ENCODE measurements around the gene NOPCHAP1. TPM values are rescaled to one million over a fixed set of nuclear protein-coding genes. Genes with fewer than 3 reads are reported as not detected.
"Not testable (repeated sequence)": the region's sequence is repeated elsewhere in the genome, so short reads cannot be mapped to it uniquely, and the experiment has no call there.

The NOPCHAP1 gene, protein sequence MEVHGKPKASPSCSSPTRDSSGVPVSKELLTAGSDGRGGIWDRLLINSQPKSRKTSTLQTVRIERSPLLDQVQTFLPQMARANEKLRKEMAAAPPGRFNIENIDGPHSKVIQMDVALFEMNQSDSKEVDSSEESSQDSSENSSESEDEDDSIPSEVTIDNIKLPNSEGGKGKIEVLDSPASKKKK
- 15.1 and 18.0 TPM in 2 replicates for total RNA-seq

DNA sequence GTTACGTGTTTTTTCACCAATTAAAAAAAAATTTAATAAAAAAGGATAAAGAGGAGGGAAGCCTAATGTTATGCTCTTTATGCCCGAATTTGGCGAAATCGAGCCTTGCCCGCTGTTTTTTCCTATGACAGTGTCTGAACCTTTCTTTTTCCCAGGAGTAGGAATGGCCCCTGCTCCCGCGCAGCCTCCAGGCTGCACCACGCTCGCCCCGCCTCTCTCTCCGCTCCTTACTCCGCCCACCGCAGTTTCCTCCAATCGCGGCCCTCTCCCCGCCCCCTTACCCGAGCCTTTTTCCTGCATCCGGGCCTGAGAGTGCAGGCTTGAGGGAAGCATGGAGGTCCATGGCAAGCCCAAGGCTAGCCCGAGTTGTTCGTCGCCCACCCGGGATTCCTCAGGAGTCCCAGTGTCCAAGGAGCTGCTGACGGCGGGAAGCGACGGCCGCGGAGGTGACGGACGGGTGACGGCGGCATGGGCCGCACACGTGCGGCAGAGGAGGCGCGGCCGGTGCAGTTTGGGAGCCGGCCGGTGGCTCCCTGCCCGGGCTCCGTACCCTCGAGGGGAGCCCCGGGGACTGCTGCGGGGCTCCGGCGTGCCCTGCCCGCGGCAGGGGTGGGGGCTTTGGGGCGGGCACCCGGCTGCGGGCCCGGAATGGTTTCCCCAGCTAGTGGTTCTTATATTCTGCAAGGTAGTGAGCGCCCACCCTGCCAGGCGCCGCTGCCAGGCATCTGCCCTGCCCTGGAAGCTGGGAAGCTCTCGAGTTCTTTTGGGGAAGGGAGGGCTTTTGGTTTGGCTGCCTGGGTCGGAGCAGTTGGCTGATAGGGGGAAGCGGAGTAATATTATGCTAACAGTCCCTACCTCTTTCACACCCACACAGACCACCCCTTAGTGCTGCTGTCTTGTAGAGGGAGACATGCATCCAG, at the start of gene NOPCHAP1:
NOPCHAP1 (plus strand) TSS at position 295 of the 920 bp plus-strand sequence; CDS start at position 332, 37 bp downstream.
- intact Hi-C loops (cut with micrococcal nuclease) = loop anchor here (1.0 to 5.0 kb wide), 11 partner anchors 28 to 771 kb away; partner anchors contain the start of genes ALDH1L2, EID3, SLC41A2 and TXNRD1

DNA sequence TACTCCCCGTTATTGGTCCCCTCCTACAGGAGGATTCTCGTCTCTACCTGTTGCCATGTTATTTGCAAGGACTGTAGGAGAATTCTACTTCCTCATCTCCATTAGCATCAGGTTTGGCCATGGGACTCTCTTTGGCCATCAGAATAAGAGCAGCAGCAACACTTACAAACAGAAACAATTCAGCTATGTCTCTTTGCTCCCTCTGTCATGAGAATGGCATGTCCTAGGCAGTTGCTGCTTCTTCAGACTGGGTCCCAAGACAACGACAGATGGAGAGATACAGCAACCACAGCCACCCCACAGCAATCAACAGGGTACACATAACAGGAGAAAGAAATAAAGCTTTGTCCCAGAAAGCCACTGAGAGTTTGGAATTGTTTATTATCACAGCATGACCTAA, 47.7 kb upstream of the NOPCHAP1 start:
- intact Hi-C loops (cut with micrococcal nuclease) = no loop called here

DNA sequence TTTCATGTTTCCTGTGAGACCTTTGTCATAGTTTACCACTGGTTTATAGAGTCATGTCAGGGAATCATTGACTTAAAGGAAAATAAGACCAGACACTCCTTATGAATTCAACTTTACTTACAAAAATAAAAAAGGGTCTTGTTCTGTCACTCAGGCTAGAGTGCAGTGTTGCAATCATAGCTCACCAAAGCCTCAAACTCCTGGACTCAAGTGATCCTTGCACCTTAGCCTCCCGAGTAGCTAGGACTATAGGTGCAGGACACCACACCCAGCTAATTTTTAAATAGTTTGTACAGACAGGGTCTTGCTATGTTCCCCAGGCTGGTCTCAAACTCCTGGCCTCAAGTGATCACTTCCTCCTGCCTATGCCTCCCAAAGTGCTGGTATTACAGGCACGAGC, 47.0 kb upstream of the NOPCHAP1 start:
- intact Hi-C loops (cut with micrococcal nuclease) = no loop called here

DNA sequence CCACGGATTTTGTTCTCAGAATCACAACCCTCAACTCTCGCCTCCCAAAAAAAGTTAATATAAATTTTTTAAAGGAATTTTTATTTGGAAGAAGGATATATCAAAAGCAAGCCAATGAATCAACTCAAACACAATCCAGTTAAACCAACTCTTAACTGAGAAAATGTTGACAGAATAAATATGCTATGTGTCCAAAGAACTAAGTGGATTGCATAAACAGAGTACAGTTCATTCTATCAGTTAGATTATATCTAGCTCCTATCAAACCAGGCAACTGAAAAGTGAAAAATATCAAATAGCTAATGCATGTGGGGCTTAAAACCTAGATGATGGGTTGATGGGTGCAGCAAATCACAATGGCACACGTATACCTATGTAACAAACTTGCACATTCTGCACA, 44.7 kb upstream of the NOPCHAP1 start:
- intact Hi-C loops (cut with micrococcal nuclease) = no loop called here

DNA sequence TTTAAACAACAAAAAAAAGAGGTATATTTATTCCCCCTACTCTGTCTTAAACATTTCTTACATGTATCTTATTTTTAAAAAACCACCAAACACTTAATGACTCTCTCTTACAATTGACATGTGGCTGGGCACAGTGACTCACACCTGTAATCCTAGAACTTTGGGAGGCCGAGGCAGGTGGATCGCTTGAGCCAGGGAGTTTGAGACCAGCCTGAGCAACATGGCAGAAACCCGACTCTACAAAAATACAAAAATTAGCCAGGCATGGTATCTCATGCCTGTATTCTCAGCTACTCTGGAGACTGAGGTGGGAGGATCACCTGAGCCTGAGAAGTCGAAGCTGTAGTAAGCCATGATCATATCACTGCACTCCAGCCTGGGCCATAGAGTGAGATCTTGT, 44.0 kb upstream of the NOPCHAP1 start:
- intact Hi-C loops (cut with micrococcal nuclease) = no loop called here

DNA sequence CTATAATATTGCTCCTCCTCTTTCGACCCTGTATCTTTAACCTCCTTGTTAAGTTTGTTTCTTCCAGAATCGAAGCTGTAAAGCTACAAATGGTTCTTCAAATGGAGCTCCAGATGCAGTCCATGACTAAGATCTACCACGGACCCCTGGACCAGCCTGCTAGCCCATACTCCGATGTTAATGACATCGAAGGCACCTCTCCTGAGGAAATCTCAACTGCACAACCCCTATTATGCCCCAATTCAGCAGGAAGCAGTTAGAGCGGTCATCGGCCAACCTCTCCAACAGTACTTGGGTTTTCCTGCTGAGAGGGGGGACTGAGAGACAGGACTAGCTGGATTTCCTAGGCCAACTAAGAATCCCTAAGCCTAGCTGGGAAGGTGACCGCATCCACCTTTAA, 42.7 kb upstream of the NOPCHAP1 start:
- intact Hi-C loops (cut with micrococcal nuclease) = not testable (repeated sequence)

DNA sequence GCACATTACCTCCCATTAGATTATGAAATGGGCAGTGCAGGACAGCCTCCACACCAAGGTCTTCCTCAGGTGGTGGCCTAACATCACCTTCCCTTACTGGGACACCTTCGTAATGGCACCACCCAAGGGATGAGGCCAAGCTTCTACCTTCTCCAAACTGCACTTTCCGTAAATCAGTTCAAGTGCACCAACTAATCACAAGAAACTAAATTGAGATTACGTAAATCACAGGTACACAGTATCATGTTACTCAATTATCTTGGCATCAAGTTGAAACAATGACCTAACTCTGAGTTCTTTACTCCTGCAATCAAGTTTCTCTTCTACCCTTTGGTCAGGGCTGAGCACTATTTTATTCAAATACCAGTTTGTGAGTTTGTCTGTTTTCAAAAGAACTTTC, 41.9 kb upstream of the NOPCHAP1 start:
- intact Hi-C loops (cut with micrococcal nuclease) = no loop called here

DNA sequence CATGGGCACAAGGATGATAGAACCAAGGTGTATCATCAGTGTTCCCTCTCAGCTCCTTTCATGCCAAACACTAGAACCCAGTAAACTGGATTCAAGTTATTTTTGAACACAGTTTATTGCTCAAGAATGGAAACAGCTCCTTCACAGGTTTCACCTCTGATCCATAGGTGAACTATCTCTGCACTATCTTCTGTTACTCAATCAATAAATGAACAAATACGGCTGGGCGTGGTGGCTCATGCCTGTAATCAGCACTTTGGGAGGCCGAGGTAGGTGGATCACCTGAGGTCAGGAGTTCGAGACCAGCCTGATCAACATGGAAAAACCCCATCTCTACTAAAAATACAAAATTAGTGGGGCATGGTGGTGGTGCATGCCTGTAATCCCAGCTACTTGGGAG, 37.4 kb upstream of the NOPCHAP1 start:
- intact Hi-C loops (cut with micrococcal nuclease) = not testable (repeated sequence)

DNA sequence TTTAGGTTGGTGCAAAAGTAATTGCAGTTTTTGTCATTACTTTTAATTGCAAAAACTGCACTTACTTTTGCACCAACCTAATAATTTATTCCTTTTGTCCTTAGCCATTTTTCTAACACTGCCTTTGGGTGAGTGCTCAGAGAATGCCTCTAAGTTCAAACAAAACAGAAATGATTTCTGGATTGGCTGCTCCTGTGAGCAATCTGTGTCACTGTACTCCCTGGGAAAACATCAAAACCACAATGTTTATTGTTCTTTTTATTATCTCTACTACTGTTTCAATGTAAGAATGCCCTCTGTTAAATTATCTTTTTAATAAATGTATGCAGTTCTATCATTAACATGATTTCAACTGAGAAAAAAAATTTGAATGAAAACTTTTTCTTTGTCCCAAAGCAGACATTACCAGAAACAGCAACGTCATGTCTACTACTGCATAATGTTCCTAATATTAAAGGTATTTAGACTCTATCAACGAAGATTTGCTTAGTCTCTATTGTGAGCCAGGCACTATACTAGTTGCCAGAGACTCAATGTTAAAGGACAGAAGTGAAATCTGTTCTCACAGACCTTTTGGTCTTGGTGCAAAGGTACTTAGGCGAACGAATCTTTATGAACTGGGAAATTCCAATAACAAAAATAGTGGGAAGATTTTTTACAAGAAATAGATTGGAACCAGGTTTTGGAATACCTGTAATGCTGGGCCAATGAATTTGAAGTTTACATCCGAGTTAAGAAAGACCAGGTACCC, 34.2 kb upstream of the NOPCHAP1 start:
- intact Hi-C loops (cut with micrococcal nuclease) = no loop called here

DNA sequence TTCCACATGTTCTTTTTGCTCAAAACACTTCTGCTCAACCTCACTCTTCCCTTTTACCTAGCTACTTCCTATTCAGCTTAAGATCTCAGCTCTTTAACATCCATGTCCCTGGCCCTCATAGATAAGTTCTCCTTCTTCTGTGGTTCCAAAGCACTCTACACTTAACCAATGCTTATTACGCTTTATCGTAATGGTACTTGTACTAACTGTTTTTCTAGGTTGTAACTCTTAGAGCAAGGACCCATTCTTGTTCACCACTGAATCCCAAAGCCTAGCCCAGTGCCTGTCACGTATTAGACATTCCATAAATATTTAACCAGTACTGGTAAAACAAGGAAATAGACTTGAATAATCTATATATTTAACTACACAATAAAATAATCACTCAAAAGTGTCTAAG, 33.3 kb upstream of the NOPCHAP1 start:
- intact Hi-C loops (cut with micrococcal nuclease) = no loop called here

DNA sequence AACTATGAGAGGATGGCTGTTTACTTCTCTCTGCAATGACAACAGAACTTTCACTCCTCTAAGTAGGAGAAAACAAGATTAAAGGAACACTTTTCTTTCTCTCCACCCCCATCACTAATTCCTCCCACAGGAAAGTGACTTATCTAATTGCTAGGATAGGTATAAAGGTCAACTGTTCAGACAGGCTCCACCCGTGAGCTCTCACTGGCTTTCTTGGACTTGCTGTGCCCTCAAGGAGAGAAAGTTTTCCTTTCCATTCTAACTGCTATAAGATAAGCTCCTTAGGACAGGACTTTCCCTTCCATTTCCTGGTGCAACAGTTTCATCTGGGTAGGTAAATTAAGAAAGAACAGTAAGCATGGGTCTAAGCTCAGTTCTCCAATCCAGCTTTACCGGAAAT, 32.8 kb upstream of the NOPCHAP1 start:
- intact Hi-C loops (cut with micrococcal nuclease) = no loop called here

DNA sequence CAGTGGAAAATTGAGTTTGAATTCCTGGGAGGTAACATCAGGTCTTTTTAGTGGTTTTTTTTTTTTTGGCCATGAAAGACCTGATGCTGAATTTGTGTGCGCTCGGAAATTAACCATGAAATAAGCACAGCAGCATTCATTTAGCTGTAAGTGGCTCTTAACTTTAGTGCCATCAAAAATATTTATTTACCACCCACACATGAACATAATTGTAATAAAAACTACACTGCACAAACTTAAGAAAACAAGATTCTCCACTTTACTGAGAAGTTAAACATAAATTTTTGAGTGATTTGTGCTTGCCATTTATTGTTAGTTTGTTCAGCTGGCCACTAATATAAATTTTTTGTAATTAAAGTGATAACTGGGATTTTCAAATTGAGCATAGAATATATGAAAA, 30.4 kb upstream of the NOPCHAP1 start:
- intact Hi-C loops (cut with micrococcal nuclease) = loop anchor here (5.0 kb wide), 3 partner anchors 208 to 1113 kb away; partner anchors contain the start of gene NT5DC3

DNA sequence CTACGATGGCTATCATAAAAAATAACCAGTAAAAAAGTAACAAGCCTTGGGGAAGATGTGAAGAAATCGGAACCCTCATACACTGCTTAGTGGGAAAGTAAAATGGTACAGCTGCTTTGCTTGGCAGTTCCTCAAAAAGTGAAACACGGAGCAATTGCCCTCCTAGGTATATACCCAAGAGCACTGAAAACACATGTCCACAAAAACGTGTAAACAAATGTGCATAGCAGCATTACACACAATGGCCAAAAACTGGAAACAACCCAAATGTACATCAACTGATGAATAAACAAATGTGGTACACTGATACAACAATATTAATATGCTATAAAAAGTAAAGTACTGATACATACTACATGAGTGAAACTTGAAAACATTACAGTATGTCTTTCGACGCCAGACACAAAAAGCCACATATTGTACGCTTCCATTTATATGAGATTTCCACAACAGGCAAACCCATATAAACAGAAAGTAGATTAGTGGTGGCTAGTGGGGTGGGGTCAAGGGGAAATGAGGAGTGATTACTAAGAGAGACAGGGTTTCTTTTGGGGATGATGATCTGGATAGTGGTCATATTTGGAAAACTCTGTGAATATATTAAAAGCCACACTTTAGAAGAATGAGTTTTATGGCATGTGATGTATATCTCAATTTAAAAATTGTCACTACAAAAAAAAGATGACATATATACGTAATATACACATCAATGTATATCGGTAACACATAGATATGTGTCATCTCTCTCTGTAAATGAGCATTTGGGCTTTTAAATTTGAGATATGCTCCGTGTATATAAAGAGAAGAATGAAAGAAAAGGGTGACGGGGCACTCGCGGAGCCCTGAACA, 29.0 kb upstream of the NOPCHAP1 start:
- intact Hi-C loops (cut with micrococcal nuclease) = loop anchor here (1.0 to 5.0 kb wide), 5 partner anchors 210 to 1115 kb away; partner anchors contain the start of genes HCFC2 and NT5DC3

DNA sequence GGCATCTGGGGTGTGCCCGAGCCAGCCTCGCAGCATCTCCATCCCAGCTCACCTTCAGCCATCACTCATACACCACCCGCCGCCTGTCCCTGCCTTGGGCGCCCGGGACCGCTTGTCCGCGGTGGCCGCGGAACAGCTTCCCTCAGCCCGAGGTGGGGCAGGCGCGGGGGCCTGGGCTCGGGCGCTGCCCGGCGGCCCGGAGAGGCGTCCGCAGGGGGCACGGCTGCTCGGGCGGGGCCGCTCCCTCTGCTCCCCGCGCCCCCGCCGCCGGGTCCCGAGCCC, 28.5 kb upstream of the NOPCHAP1 start:
- intact Hi-C loops (cut with micrococcal nuclease) = loop anchor here (1.0 to 5.0 kb wide), 5 partner anchors 210 to 1115 kb away; partner anchors contain the start of genes HCFC2 and NT5DC3

DNA sequence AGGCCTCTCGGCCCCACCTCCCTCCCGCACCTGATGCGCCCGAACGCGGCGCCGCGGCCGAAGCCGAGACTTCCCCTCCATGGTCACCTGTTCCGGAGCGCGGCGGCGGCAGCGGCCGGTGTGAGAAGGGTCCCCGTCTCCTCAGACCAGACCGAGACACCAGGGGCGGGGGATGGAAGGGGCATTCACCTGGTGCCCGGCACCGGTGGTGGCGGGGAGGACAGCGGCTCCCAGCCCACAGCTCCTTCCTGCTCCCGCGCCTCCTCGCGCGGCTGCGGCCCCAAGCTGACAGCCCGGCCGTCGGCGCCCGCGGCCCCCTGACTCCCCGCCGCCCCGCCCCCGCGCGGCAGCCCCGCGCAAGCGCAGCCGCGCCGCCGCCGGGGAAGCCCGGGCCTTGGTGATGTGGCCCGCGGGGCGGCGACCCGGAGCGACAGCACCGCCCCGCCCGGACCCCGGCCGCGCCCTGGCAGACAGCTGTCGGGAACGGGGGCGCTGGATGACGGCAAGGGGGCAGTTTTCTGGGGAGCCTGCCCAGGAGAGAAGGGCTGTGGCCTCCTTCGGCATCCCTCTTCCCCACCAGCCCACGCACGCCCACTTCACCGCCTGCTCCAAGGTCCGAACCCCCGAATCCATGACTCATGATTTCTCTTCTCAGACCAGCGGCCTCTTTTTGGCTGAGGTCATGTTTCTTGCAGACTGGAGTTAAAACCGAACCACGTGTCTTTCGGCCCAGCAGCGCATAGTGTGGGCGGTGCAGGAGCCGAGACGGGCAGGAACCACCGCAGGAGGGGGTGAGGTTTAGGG, 27.9 kb upstream of the NOPCHAP1 start, which contains the start of gene SLC41A2:
SLC41A2 (minus strand) TSS at position 290 of the 804 bp plus-strand sequence. CDS start 29,763 bp downstream, outside the sequence.
- intact Hi-C loops (cut with micrococcal nuclease) = loop anchor here (1.0 to 5.0 kb wide), 15 partner anchors 28 to 1116 kb away; partner anchors contain the start of genes C12orf75, CHST11, NOPCHAP1 and NT5DC3

DNA sequence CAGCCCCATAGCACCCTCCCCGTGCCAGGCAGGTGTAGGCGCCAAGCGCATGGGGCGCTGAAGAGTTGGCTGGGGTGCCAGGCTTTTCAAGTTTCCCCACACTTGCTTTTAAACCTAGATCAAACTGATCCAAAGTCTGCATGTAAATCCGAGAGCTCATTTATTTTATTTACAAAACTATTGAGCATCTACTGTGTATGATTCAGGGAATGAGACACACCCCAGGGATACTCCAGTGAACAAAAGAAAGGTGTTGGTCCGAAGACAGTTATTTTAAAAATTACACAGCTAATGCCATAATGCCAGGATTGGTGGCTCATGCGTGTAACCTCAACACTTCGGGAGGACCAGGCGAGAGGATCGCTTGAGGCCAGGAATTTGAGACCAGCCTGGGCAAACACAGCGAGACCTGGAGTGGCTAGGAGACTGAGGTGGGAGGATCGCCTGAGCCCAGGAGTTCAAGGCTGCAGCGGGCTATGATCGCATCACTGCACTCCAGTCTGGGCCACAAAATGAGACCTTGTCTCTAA, 27.2 kb upstream of the NOPCHAP1 start:
- intact Hi-C loops (cut with micrococcal nuclease) = loop anchor here (1.0 to 5.0 kb wide), 15 partner anchors 27 to 1117 kb away; partner anchors contain the start of genes C12orf75, CHST11, NOPCHAP1 and NT5DC3

DNA sequence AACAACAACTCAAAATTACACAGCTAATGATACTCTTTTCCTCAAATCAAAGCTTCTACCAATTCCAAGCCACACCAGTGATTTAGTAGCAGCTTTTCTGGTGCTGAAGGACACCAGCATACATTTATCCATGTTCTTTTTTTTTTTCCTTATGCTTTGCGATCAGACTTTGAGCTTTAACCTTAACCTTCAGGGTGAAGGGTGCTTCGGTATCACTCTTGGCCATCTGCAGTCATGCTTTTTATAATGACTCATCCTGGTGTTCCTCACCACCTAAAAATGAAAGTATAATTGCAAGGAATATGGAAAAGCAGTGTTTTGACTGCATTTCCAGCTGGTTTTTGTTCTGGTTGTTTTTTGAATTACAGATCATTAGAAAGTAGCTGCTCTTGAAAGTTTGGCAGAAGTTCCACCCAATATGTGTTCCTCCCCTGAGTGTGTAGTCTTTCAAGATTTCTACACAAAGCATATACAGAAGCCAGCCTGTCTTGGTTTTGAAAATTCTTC, 26.7 kb upstream of the NOPCHAP1 start:
- intact Hi-C loops (cut with micrococcal nuclease) = loop anchor here (2.0 to 5.0 kb wide), 9 partner anchors 93 to 1117 kb away; partner anchors contain the start of genes C12orf75, NT5DC3 and WASHC4

DNA sequence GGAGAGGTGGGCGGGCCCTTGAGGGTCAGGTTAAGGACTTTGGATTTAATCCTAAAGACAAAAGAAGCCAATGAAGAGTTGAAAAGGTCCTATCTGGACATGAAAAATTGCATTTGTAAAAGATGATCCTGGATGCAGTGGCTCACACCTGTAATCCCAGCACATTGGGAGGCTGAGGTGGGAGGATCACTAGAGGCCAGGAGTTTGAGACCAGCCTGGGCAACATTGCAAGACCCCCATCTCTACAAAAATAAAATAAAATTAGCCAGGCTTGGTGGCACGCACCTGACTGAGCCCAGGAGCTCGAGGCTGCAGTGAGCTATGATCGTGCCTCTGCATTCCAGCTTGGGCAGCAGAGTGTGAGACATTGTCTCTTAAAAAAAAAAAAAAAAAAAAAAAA, 25.7 kb upstream of the NOPCHAP1 start:
- intact Hi-C loops (cut with micrococcal nuclease) = no loop called here

DNA sequence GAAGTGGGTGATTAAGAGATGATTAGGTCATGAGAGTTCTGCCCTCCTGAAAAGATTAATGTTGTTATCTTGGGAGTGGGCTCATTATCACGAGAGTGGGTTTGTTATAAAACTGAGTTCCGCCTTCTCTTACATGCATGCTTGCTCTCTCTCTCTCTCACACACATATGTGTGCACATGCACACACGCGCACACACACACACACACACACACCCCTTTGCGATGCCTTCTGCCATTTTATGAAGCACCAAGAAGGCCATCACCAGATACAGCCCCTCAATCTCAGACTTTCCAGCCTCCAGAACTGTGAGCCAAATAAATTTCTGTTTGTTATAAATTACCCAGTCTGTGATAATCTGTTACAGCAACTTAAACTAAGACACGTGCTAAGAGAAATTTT, 22.4 kb upstream of the NOPCHAP1 start:
- intact Hi-C loops (cut with micrococcal nuclease) = no loop called here
